CD14-positive monocyte (primary cell): ENCODE data around the gene SCN10A. TPM values are rescaled to one million over a fixed set of nuclear protein-coding genes. Genes with fewer than 3 reads are reported as not detected.

Source experiments
- DNase-seq, 3 donors: peaks; one replicate each; pipeline ENCODE4 v3.0.0-alpha.2; 2011 to 2022
- H2AFZ ChIP-seq: 2 replicates; pipeline ENCODE4 v1.6.0; 2012; ENCODE audit warnings: mild to moderate bottlenecking, low read depth, low read length, inconsistent platforms; ENCODE audit not compliant: insufficient read depth, poor library complexity, severe bottlenecking
- H3K27ac ChIP-seq, 2 donors: 1 replicate in 1 of 2; 2 replicates in 1 of 2; pipeline ENCODE4 v1.5.1; 2012 to 2013; ENCODE audit warnings: low read length in 2 of 2, control low read depth in 1 of 2, inconsistent platforms in 1 of 2, low read depth in 1 of 2, mild to moderate bottlenecking in 1 of 2
- H3K27me3 ChIP-seq, 2 donors: one replicate each; pipeline versions ENCODE4 v1.6.0 to v1.6.1; 2011 to 2013; ENCODE audit warnings: low read length in 2 of 2; ENCODE audit not compliant: control insufficient read depth in 2 of 2, insufficient read depth in 2 of 2
- H3K36me3 ChIP-seq, 2 donors: replicated peaks in 1 of 2; 1 replicate in 1 of 2; 2 replicates in 1 of 2; pipeline versions ENCODE4 v1.5.1 to v1.6.1; 2012 to 2013; ENCODE audit warnings: low read length in 2 of 2, control low read depth in 1 of 2, inconsistent platforms in 1 of 2, mild to moderate bottlenecking in 1 of 2; ENCODE audit not compliant: insufficient read depth in 2 of 2, control insufficient read depth in 1 of 2
- H3K4me1 ChIP-seq, 2 donors: 1 replicate in 1 of 2; 2 replicates in 1 of 2; pipeline versions ENCODE4 v1.5.1 to v1.6.1; 2012 to 2013; ENCODE audit warnings: low read length in 2 of 2, control low read depth in 1 of 2, inconsistent platforms in 1 of 2, mild to moderate bottlenecking in 1 of 2, moderate library complexity in 1 of 2; ENCODE audit not compliant: insufficient read depth in 2 of 2, control insufficient read depth in 1 of 2
- H3K4me2 ChIP-seq: replicated peaks from 2 replicates; pipeline ENCODE3; 2012; ENCODE audit warnings: low read length, moderate library complexity, mild to moderate bottlenecking; ENCODE audit not compliant: poor library complexity, severe bottlenecking; ENCODE audit errors: extremely low read depth
- H3K4me3 ChIP-seq, 3 experiments: fragments of 200-600 bp in 1 of 3; sonication (generic) in 1 of 3; replicated peaks in 1 of 3; 1 replicate in 2 of 3; 2 replicates in 1 of 3; pipeline ENCODE4 v1.5.1; 2011 to 2013; ENCODE audit warnings: low read length in 3 of 3, mild to moderate bottlenecking in 3 of 3, control low read depth in 2 of 3, low read depth in 2 of 3, inconsistent platforms in 1 of 3, moderate library complexity in 1 of 3
- H3K79me2 ChIP-seq: 2 replicates; pipeline ENCODE4 v1.6.0; 2012; ENCODE audit warnings: mild to moderate bottlenecking, control low read depth, inconsistent platforms, low read length, moderate library complexity; ENCODE audit not compliant: insufficient read depth
- H3K9ac ChIP-seq: 2 replicates; pipeline ENCODE4 v1.6.0; 2017; ENCODE audit warnings: low read length, mild to moderate bottlenecking; ENCODE audit not compliant: insufficient read depth, poor library complexity, severe bottlenecking
- H3K9me3 ChIP-seq, 2 donors: replicated peaks in 1 of 2; 1 replicate in 1 of 2; 2 replicates in 1 of 2; pipeline versions ENCODE4 v1.5.1 to v1.6.1; 2012 to 2013; ENCODE audit warnings: low read length in 2 of 2, control low read depth in 1 of 2; ENCODE audit not compliant: control insufficient read depth in 1 of 2, insufficient read depth in 1 of 2
- H4K20me1 ChIP-seq: 2 replicates; pipeline ENCODE4 v1.6.0; 2012; ENCODE audit warnings: mild to moderate bottlenecking, low read length, control low read depth, moderate library complexity; ENCODE audit not compliant: insufficient read depth
- H3K27ac Mint-ChIP-seq, 7 donors: one replicate each; pipeline ENCODE4 v1.8.0; 2020; ENCODE audit warnings: mild to moderate bottlenecking in 7 of 7, mixed read lengths in 7 of 7, moderate library complexity in 6 of 7, inconsistent platforms in 2 of 7
- H3K27me3 Mint-ChIP-seq, 3 donors: one replicate each; pipeline ENCODE4 v1.8.0; 2021 to 2022; ENCODE audit warnings: low read depth in 3 of 3, mild to moderate bottlenecking in 3 of 3, mixed read lengths in 3 of 3, moderate library complexity in 3 of 3, inconsistent platforms in 1 of 3
- H3K36me3 Mint-ChIP-seq, 2 donors: one replicate each; pipeline ENCODE4 v1.8.0; 2020; ENCODE audit warnings: mixed read lengths in 2 of 2, inconsistent platforms in 1 of 2, mild to moderate bottlenecking in 1 of 2
- H3K4me1 Mint-ChIP-seq: one replicate; pipeline ENCODE4 v1.8.0; 2020; ENCODE audit warnings: mild to moderate bottlenecking, mixed read lengths
- H3K4me3 Mint-ChIP-seq, 2 donors: one replicate each; pipeline ENCODE4 v1.8.0; 2020; ENCODE audit warnings: mild to moderate bottlenecking in 2 of 2, mixed read lengths in 2 of 2, moderate library complexity in 1 of 2
- H3K9me3 Mint-ChIP-seq, 7 donors: one replicate each; pipeline ENCODE4 v1.8.0; 2020 to 2022; ENCODE audit warnings: mixed read lengths in 7 of 7, mild to moderate bottlenecking in 6 of 7, moderate library complexity in 6 of 7, inconsistent platforms in 2 of 7
- CTCF ChIP-seq: fragments of 200-600 bp; IDR thresholded peaks from one replicate; pipeline ENCODE4 v1.8.0; 2022; ENCODE audit warnings: antibody characterized with exemption, mild to moderate bottlenecking
- WGBS: methylation state at CpG from one replicate; pipeline ENCODE4 v1.1.5; 2013; ENCODE audit warnings: missing lambda C conversion rate; ENCODE audit not compliant: insufficient coverage; 5-methylcytosine and 5-hydroxymethylcytosine counted together
- intact Hi-C, 2 donors: fragments of 100-400 bp; cut with micrococcal nuclease; formaldehyde crosslinking; loops; one replicate each; pipeline versions ENCODE4 v1.15.0 to v1.15.1; 2023
- polyA plus RNA-seq, 3 donors: library from polyadenylated mRNA; depleted of rRNA in 1 of 3; unstranded in 2 of 3; stranded (reverse) in 1 of 3; fragments of 300-500 nt in 2 of 3; fragments of >200 nt in 1 of 3; fragmentation: Illumina TruSeq in 2 of 3; gene quantifications; 1 replicate in 2 of 3; 2 replicates in 1 of 3; pipeline ENCODE4 v1.2.3, GENCODE V29; 2012 to 2021

SCN10A gene
- polyA plus RNA-seq, 3 donors = not detected

- no peak overlapping the region for H3K9ac ChIP-seq
- no peaks in the 10 kb centered on the region for H3K36me3 ChIP-seq
- H3K9me3 Mint-ChIP-seq = peaks cover 10 to 28% (median 23%) of the 10 kb centered on the region in 7 donors
- no peaks in the 10 kb centered on the region for H4K20me1 ChIP-seq
- peaks cover 9 to 20% of the 10 kb centered on the region in 2 donors for H3K9me3 ChIP-seq
- no peak overlapping the region for H3K4me2 ChIP-seq
- no peak for TF ChIP-seq CTCF
- H3K79me2 ChIP-seq = no peaks in the 10 kb centered on the region
- DNase-seq = no peak
- H3K27me3 ChIP-seq = peaks cover 0 to 5% of the 10 kb centered on the region in 2 donors
- WGBS = 84% methylated on average over 3 of the region's 4 CpGs
- intact Hi-C loops = no loop called here
- H3K4me3 Mint-ChIP-seq = no peak overlapping the region
- H3K27me3 Mint-ChIP-seq = peaks cover 7 to 14% (median 13%) of the 10 kb centered on the region in 3 donors
- no peak overlapping the region for H3K27ac Mint-ChIP-seq
- no peaks in the 10 kb centered on the region for H3K4me1 Mint-ChIP-seq
- H3K4me1 ChIP-seq = no peaks in the 10 kb centered on the region
- no peaks in the 10 kb centered on the region for H3K36me3 Mint-ChIP-seq
- H2AFZ ChIP-seq = no peak overlapping the region
- no peak overlapping the region for H3K27ac ChIP-seq
- H3K4me3 ChIP-seq = no peak overlapping the region
These were observed 153.5 kb downstream of the SCN10A start for GRCh38 chr3:38662544-38662943.

DNA sequence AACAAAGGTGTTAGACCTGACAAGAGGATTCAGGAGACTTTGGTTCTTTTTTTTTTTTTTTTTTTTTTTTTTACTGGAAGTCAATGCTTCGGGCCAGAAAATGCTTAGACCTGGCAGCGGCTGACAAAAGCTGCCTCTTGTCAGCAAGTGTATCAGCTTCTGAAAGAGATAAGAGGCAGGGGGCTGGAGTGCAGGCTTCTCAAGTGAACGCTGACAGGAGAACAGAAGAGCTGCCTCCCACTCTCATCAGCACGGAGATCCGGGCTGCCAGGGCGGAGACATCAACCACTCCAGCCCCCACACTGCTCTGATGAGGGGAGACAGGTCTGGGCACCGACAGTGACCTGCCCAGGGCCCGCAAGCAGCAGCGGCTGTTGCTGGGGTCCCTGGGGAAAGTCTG is 157.2 kb downstream of the SCN10A start:
- H4K20me1 ChIP-seq = no peaks in the 10 kb centered on the region
- H3K4me3 Mint-ChIP-seq = no peak overlapping the region
- H3K9me3 Mint-ChIP-seq = peaks cover 10 to 28% (median 23%) of the 10 kb centered on the region in 7 donors
- H3K27me3 ChIP-seq = peaks cover 0 to 7% of the 10 kb centered on the region in 2 donors
- H3K27ac ChIP-seq = no peak overlapping the region
- intact Hi-C loops = no loop called here
- peaks cover 9 to 20% of the 10 kb centered on the region in 2 donors for H3K9me3 ChIP-seq
- H3K4me1 Mint-ChIP-seq = no peaks in the 10 kb centered on the region
- H3K27me3 Mint-ChIP-seq = peaks cover 12 to 21% (median 17%) of the 10 kb centered on the region in 3 donors
- H2AFZ ChIP-seq = no peak overlapping the region
- no peaks in the 10 kb centered on the region for H3K4me1 ChIP-seq
- H3K36me3 Mint-ChIP-seq = no peaks in the 10 kb centered on the region
- TF ChIP-seq CTCF = no peak
- H3K4me3 ChIP-seq = no peak overlapping the region
- no peak for DNase-seq
- H3K79me2 ChIP-seq = no peaks in the 10 kb centered on the region
- H3K9ac ChIP-seq = no peak overlapping the region
- WGBS = 80% methylated on average over 3 of the region's 9 CpGs
- no peaks in the 10 kb centered on the region for H3K36me3 ChIP-seq
- H3K4me2 ChIP-seq = no peak overlapping the region
- no peak overlapping the region for H3K27ac Mint-ChIP-seq
